HCT116 (cell line): ENCODE data around the gene EVC. TPM values are rescaled to one million over a fixed set of nuclear protein-coding genes. Genes with fewer than 3 reads are reported as not detected.

Experiments
- ATAC-seq: fragments of 200-7000 bp; cut with Tn5 transposase; 2 replicates; pipeline ENCODE4 v1.9.1; 2020; ENCODE audit warnings: mild to moderate bottlenecking, moderate library complexity
- BruUV-seq: library from RNA; stranded (reverse); fragments of 400-500 nt; replicated peaks from 2 replicates; lab custom pipeline; 2021; lab: Mats Ljungman, UMichigan
- CTCF ChIA-PET: fragments of 300-600 bp; sonication (Branson Sonifier 250); formaldehyde crosslinking; loops from one replicate; lab custom pipeline; 2021; ENCODE audit warnings: antibody characterized with exemption; lab: Charles Lee
- POLR2A ChIA-PET: fragments of 300-600, 350-600 bp; sonication (Branson Sonifier 250); formaldehyde crosslinking; loops from one replicate; lab custom pipeline; 2021; ENCODE audit warnings: antibody characterized with exemption; lab: Charles Lee
- RAD21 ChIA-PET, 2 experiments: fragments of 300-600 bp; sonication (Branson Sonifier 250); formaldehyde crosslinking; loops; one replicate each; lab custom pipeline; 2023; ENCODE audit warnings: low total read pairs in 2 of 2; ENCODE audit not compliant: uncharacterized antibody in 2 of 2, unreplicated experiment in 2 of 2, low non-redundant PET in 1 of 2; lab: Charles Lee
- DNase-seq: peaks from one replicate; pipeline ENCODE4 v3.0.0-alpha.2; 2010; ENCODE audit warnings: low read depth, low spot score
- H2AFZ ChIP-seq: fragments of 200-600 bp; shearing (Covaris generic), sonication (generic); 2 replicates; pipeline ENCODE4 v1.6.1; 2017; ENCODE audit warnings: low read depth, mixed run types, mixed read lengths, antibody characterized with exemption, low read length; ENCODE audit not compliant: poor library complexity, severe bottlenecking
- H3K27ac ChIP-seq: 2 replicates; pipeline ENCODE4 v1.5.1; 2012; ENCODE audit warnings: low read depth, low read length
- H3K27me3 ChIP-seq: fragments of 200-600 bp; sonication (generic); 2 replicates; pipeline ENCODE4 v1.6.1; 2016; ENCODE audit warnings: mixed run types, low read length, mixed read lengths; ENCODE audit not compliant: insufficient read depth
- H3K36me3 ChIP-seq, 2 experiments: fragments of 200-500 bp in 1 of 2; fragments of 200-600 bp in 1 of 2; sonication (Bioruptor generic) in 1 of 2; sonication (generic) in 1 of 2; 2 replicates each; pipeline versions ENCODE4 v1.5.1 to v1.6.1; 2014 to 2016; ENCODE audit warnings: low read length in 2 of 2, inconsistent platforms in 1 of 2, mixed read lengths in 1 of 2, mixed run types in 1 of 2; ENCODE audit not compliant: insufficient read depth in 2 of 2, control insufficient read depth in 1 of 2
- H3K4me1 ChIP-seq, 2 experiments: fragments of 200-600 bp in 1 of 2; sonication (generic) in 1 of 2; 2 replicates each; pipeline versions ENCODE4 v1.5.1 to v1.6.1; 2012 to 2017; ENCODE audit warnings: low read length in 2 of 2, inconsistent platforms in 1 of 2, mild to moderate bottlenecking in 1 of 2, mixed read lengths in 1 of 2, mixed run types in 1 of 2, moderate library complexity in 1 of 2; ENCODE audit not compliant: insufficient read depth in 2 of 2, control insufficient read depth in 1 of 2
- H3K4me2 ChIP-seq: fragments of 200-600 bp; sonication (generic); 2 replicates; pipeline ENCODE4 v1.6.1; 2017; ENCODE audit warnings: mixed run types, low read length, mixed read lengths
- H3K4me3 ChIP-seq, 2 experiments: fragments of 200-600 bp in 1 of 2; sonication (generic) in 1 of 2; replicated peaks in 1 of 2; 2 replicates each; pipeline ENCODE4 v1.5.1; 2011 to 2016; ENCODE audit warnings: low read length in 2 of 2, control low read depth in 1 of 2, low read depth in 1 of 2, mild to moderate bottlenecking in 1 of 2, mixed read lengths in 1 of 2, mixed run types in 1 of 2
- H3K79me2 ChIP-seq: fragments of 200-600 bp; sonication (generic); 2 replicates; pipeline ENCODE4 v1.6.1; 2017; ENCODE audit warnings: mild to moderate bottlenecking, mixed run types, low read length, moderate library complexity, mixed read lengths; ENCODE audit not compliant: insufficient read depth
- H3K9ac ChIP-seq: fragments of 200-600 bp; sonication (generic); 2 replicates; pipeline ENCODE4 v1.6.1; 2016; ENCODE audit warnings: low read length, mixed read lengths
- H3K9me2 ChIP-seq: fragments of 200-600 bp; sonication (generic), shearing (Covaris generic); 2 replicates; pipeline ENCODE4 v1.6.1; 2017; ENCODE audit warnings: mixed run types, mild to moderate bottlenecking, moderate library complexity; ENCODE audit not compliant: insufficient read depth
- H3K9me3 ChIP-seq, 2 experiments: fragments of 200-500 bp in 1 of 2; fragments of 200-600 bp in 1 of 2; sonication (Bioruptor generic) in 1 of 2; sonication (generic) in 1 of 2; 2 replicates each; pipeline ENCODE4 v1.6.1; 2014 to 2017; ENCODE audit warnings: low read length in 2 of 2, mixed read lengths in 2 of 2, inconsistent platforms in 1 of 2, low read depth in 1 of 2, mild to moderate bottlenecking in 1 of 2, mixed run types in 1 of 2, moderate library complexity in 1 of 2; ENCODE audit not compliant: control insufficient read depth in 1 of 2, insufficient read depth in 1 of 2
- H4K20me1 ChIP-seq: fragments of 200-600 bp; sonication (generic), shearing (Covaris generic); 2 replicates; pipeline ENCODE4 v1.6.1; 2017; ENCODE audit warnings: mixed run types, mild to moderate bottlenecking, moderate library complexity; ENCODE audit not compliant: insufficient read depth
- CBX3 ChIP-seq: IDR thresholded peaks from 2 replicates; pipeline ENCODE4 v1.6.1; 2012; ENCODE audit warnings: low read depth
- CEBPB ChIP-seq: IDR thresholded peaks from 2 replicates; pipeline ENCODE4 v1.6.1; 2012; ENCODE audit warnings: low read depth
- EGR1 ChIP-seq: IDR thresholded peaks from 2 replicates; pipeline ENCODE4 v1.6.1; 2012; ENCODE audit warnings: low read depth
- ELF1 ChIP-seq: IDR thresholded peaks from 2 replicates; pipeline ENCODE4 v1.6.1; 2012; ENCODE audit warnings: low read depth, borderline replicate concordance
- EZH2 ChIP-seq: fragments of 200-600 bp; sonication (generic); IDR thresholded peaks from 2 replicates; pipeline ENCODE4 v1.6.1; 2017; ENCODE audit warnings: antibody characterized with exemption, mixed run types
- EZH2phosphoT487 ChIP-seq: fragments of 200-600 bp; IDR thresholded peaks from 2 replicates; pipeline ENCODE4 v1.6.1; 2018; ENCODE audit warnings: antibody characterized with exemption, borderline replicate concordance
- FOSL1 ChIP-seq: IDR thresholded peaks from 2 replicates; pipeline ENCODE4 v1.6.1; 2012; ENCODE audit warnings: low read depth
- POLR2A ChIP-seq: IDR thresholded peaks from 2 replicates; pipeline ENCODE4 v1.7.0; 2011; ENCODE audit warnings: borderline replicate concordance; ENCODE audit not compliant: insufficient read depth, insufficient read length; ENCODE audit errors: extremely low read depth
- POLR2AphosphoS5 ChIP-seq: IDR thresholded peaks from 2 replicates; pipeline ENCODE4 v1.6.1; 2011; ENCODE audit warnings: mild to moderate bottlenecking, low read depth, low read length, moderate library complexity
- RAD21 ChIP-seq: IDR thresholded peaks from 2 replicates; pipeline ENCODE4 v1.6.1; 2012; ENCODE audit warnings: low read depth, mild to moderate bottlenecking
- SIN3A ChIP-seq: IDR thresholded peaks from 2 replicates; pipeline ENCODE4 v1.6.1; 2012; ENCODE audit warnings: low read depth
- SRF ChIP-seq: IDR thresholded peaks from 2 replicates; pipeline ENCODE4 v1.6.1; 2012; ENCODE audit warnings: low read depth
- ZNF274 ChIP-seq: fragments of 200-500 bp; sonication (Bioruptor generic); IDR thresholded peaks from 2 replicates; pipeline ENCODE4 v1.6.1; 2014; ENCODE audit warnings: mild to moderate bottlenecking, low read depth, low read length, inconsistent platforms
- intact Hi-C: fragments of 100-400 bp; cut with micrococcal nuclease; formaldehyde crosslinking; loops from 2 replicates; pipeline ENCODE4 v1.10.0; 2022
- total RNA-seq: library from RNA; stranded (reverse); gene quantifications from one replicate; pipeline ENCODE4 v1.2.1, GENCODE V29; 2021; ENCODE audit not compliant: unreplicated experiment
- TF ChIP-seq, protein P1 (sequence below): IDR thresholded peaks from 2 replicates; pipeline ENCODE4 v1.6.1; 2011; ENCODE audit warnings: mild to moderate bottlenecking, low read length, moderate library complexity; ENCODE audit not compliant: insufficient replicate concordance; ENCODE audit errors: extremely low read depth
- TF ChIP-seq, protein P2 (sequence below): IDR thresholded peaks from 2 replicates; pipeline ENCODE4 v1.6.1; 2012

EVC gene
- total RNA-seq, 1 experiment from 2014 or later: 0.15 TPM

DNA sequence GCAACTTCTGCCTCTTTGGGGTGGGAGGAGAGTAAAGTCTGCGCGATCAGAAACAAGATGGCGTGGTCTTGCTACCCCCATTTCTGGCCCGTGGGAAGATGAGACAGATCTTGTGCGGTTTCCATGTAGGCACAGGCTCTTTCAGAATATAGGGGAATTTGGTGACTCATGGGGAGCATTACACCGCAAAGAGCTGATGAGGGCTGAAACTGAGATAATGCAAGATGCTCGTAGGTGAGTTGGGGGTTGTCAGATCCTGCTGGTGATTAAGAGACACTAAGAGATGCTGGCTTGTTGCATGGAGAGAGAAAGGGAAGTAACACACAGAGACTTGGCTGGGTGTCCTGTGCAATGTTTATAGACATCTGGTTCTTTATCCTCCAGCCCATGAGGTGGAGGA, 1.5 kb downstream of the EVC start:
- no peaks in the 10 kb centered on the region for H4K20me1 ChIP-seq
- no peak for ATAC-seq
- no TSS peak for BruUV-seq
- H3K9me3 ChIP-seq: no peaks in the 10 kb centered on the region
- H3K4me3 ChIP-seq: no peak overlapping the region
- H3K27me3 ChIP-seq: peaks cover 6% of the 10 kb centered on the region; the same call in 1 of the 2 replicates
- ChIA-PET CTCF (no interaction called here), RAD21 (no interaction called here), POLR2A (no interaction called here)
- H3K9me2 ChIP-seq: no peaks in the 10 kb centered on the region
- H3K27ac ChIP-seq: no peak overlapping the region
- H3K4me1 ChIP-seq: no peaks in the 10 kb centered on the region
- no peak for DNase-seq
- no peak overlapping the region for H2AFZ ChIP-seq
- TF ChIP-seq ELF1 (no peak), EZH2phosphoT487 (no peak), RAD21 (no peak), POLR2AphosphoS5 (no peak)
- TF ChIP-seq, protein P1, sequence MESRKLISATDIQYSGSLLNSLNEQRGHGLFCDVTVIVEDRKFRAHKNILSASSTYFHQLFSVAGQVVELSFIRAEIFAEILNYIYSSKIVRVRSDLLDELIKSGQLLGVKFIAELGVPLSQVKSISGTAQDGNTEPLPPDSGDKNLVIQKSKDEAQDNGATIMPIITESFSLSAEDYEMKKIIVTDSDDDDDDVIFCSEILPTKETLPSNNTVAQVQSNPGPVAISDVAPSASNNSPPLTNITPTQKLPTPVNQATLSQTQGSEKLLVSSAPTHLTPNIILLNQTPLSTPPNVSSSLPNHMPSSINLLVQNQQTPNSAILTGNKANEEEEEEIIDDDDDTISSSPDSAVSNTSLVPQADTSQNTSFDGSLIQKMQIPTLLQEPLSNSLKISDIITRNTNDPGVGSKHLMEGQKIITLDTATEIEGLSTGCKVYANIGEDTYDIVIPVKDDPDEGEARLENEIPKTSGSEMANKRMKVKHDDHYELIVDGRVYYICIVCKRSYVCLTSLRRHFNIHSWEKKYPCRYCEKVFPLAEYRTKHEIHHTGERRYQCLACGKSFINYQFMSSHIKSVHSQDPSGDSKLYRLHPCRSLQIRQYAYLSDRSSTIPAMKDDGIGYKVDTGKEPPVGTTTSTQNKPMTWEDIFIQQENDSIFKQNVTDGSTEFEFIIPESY: no peak
- H3K36me3 ChIP-seq: no peaks in the 10 kb centered on the region
- no peak overlapping the region for H3K4me2 ChIP-seq
- no peaks in the 10 kb centered on the region for H3K79me2 ChIP-seq
- intact Hi-C loops: no loop called here
- H3K9ac ChIP-seq: no peak overlapping the region

DNA sequence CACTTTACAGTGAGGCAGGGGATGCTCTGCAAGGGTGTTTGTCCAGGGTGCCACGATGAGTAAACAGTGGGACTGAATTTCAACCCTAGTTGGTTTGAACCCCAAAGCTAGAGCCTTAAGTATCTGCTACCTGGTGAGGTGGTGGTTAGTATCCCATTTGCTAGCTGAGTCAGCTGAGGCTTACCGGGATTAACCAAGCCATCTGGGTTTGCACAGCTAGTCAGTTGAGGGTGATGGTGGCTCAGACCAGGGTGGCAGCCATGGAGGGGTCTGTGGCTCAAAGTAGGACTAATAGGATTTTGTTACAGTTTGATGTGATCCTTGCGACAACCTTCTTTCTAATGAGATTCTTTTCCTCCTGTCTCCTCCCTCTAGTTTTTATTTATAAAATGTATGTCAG, 1.9 kb downstream of the EVC start:
- Histone ChIP-seq H3K9me2 (no peaks in the 10 kb centered on the region), H3K27me3 (peaks cover 9% of the 10 kb centered on the region; the same call in 1 of the 2 replicates), H3K79me2 (no peaks in the 10 kb centered on the region), H3K27ac (no peak overlapping the region), H3K36me3 (no peaks in the 10 kb centered on the region), H3K9ac (no peak overlapping the region), H3K4me3 (no peak overlapping the region), H3K4me2 (no peak overlapping the region), H3K4me1 (no peaks in the 10 kb centered on the region), H3K9me3 (no peaks in the 10 kb centered on the region), H4K20me1 (no peaks in the 10 kb centered on the region), H2AFZ (no peak overlapping the region)
- BruUV-seq: no TSS peak
- POLR2A ChIA-PET: no interaction called here
- no peak for DNase-seq
- no peak for ATAC-seq
- CTCF ChIA-PET: no interaction called here
- intact Hi-C loops: no loop called here
- RAD21 ChIA-PET: no interaction called here
- TF ChIP-seq CEBPB (no peak), ZNF274 (no peak), POLR2AphosphoS5 (no peak), SRF (no peak), POLR2A (no peak), FOSL1 (no peak), EZH2phosphoT487 (no peak), RAD21 (no peak), EZH2 (no peak), CBX3 (no peak), EGR1 (no peak), SIN3A (no peak), ELF1 (no peak)
- TF ChIP-seq, protein P2, sequence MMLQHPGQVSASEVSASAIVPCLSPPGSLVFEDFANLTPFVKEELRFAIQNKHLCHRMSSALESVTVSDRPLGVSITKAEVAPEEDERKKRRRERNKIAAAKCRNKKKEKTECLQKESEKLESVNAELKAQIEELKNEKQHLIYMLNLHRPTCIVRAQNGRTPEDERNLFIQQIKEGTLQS: no peak
- TF ChIP-seq, protein P1: no peak
